NCI-H2107 treated with DMSO at 0.1 percent for 48 hours (cell line): ENCODE data around the gene GRIK4.

ENCODE experiments used
- DNase-seq: peaks from one replicate; lab custom pipeline; 2025; ENCODE audit not compliant: unreplicated experiment; lab: John Stamatoyannopoulos, UW

GRIK4 gene

DNA sequence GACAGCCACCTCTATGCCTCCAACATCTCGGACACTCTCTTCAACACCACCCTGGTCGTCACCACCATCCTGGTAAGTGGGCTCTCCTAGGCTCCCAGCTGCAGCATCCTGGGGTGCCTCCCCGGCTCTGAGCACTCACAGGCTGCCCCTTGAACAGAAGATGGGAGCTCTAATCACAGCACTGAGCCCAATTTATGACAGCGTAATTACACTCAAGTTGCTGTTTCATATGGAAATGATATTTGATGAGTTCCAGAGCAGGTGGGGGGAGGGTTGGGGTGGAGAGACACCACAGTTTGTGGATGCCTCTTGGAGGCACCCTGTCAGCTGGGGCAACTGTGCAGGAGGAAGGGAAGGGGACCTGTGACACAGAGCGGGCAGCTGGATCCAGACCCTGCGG is 387.0 kb downstream of the GRIK4 start:
- no peak for DNase-seq

DNA sequence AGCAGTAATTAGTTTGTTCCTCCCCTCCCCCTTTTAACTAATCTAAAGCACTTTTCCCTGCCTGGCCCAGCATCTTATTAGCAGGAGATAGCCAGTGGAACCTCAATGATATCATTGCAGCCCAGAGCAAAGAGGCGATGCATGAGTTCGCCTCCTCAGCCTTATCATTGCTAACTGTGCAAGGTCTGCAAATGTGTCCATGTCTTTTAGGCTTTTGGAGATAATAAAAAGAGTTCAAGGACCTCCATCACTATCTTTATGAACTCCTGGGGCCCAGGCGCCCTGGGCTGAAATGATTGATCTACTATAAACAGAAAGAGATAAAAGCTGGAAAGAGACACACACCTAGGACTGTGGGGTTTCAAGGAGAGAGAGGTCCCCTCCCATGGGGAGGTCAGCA is 388.2 kb downstream of the GRIK4 start:
- no peak for DNase-seq

DNA sequence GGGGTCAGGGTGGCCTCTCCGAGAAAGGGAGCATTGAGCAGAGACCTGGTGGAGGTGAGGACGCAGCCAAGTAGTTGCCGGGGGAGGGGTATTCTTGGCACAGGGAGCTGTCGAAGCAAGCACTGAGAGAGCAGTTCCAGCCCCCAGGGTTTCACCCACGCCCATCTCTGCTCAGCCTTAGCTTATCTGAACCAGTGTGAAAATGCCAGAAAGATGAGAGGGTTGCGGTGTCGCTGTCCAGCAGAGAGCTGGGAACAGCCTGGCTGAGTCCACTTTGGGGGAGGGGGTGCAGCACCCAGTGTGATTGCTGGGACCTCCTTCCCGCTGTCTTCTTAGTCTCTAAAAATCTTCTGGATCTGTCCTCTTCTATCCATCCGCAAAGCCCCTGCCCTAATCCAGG is 389.1 kb downstream of the GRIK4 start:
- DNase-seq, result no peak

DNA sequence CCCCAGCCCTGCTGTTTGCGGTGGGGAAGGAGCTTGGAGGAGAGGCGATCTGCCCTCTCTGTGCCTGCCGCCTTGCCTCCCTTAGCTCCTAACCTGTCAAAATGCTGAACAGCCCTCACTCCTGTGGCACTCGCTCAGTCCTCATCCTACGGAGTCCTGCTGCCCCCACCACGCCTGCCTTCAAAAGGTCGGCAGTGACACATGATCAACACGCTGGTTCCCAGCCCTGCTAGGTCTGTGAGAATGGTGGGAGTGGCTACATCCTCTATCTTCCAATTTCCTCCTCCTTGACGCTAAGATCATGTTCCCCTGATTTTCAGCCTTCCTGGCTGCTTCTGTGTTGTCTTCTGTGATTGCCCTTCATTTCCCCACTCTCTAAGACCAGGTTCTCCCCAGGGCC is 392.1 kb downstream of the GRIK4 start:
- DNase-seq, result no peak

DNA sequence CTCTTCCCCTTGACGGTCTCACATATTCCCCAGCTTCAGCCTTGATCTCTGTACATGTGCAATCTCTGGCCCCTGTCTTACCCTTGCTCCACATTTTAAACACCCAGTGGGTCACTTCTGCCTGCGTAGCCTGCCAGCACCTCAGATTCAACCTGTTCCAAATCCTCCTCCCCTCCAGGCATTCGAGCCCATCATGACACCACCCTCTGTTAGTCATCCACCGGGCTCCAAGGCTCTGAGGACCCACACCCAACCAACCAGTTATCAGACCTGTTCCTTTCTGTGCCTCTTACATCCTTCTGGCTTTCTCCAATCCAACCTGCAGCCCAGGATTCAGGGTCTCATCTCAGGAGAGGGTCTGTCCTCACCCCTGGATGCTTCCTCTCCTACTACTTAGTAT is 392.6 kb downstream of the GRIK4 start:
- DNase-seq, result no peak

DNA sequence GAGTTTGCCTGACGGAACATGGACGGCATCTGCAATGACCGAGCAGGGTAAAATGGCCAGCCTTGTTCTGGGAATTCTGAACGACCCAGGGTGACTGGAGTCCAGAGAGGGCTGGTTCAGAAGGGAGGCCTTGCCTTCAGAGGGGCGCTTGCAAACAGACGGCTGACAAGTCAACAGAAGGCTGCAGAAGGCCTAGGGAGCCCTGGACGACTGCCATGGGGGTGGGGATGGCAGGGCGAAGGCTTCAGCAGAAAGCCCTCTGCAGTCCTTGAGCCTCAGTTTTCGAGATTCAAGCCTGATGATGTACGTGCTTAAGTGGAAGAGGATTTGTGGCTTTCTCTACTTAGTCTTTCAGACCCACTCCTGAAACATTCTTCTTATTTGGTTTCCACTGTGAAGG is 395.2 kb downstream of the GRIK4 start:
- DNase-seq, result no peak

DNA sequence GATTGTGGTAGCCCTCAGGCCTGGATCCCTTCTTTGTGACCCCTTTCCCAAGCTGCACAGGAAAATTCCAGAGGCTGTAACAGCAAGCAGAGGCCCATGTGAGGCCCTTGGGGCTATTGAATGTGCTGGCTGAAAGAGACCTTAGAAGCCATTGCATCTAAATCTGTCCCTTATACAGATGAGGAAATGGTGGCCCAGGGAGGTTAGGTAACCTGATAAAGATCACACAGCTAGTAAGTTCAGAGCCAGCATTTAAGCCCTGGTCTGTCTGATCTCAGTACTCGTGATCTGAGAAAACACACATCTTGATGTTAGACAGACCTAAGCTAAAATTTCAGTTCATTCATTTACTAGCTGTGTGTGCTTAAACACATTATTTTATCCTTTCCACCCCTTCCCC is 396.4 kb downstream of the GRIK4 start:
- DNase-seq, result no peak

DNA sequence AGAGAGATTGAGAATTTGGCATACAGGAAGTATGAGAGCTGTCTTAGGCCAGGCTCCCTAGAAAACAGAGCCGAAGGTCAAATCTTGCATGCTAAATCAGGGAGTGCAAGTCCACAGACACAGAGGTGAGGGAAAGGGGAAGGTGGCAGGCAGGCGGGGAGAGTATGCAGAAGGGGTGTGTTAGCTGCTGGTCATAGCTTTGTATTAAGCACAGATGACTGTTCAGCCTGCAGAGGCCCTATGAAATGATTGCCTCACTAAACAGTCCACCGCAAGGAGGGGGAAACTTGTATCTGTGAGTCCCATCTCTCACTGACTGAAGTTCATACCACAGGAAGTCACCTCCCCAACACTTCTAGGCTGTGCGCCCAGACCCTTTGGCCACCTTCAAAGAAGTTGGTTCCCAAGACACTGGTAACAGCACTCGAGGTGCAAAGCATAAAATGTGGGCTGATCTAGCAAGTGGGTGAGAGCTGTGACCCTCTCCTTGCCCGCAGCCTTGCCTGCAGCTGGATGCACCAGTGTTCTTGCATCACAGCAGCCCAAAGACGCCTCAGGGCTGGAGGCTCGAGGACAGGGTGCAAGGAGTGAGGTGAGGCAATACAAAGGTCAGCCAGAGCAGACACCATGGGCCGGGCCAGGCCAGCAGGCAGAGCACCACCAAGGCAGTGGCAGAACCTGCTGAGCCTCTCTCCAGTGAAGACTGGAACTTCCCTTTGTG is 397.1 kb downstream of the GRIK4 start:
- DNase-seq, result no peak

DNA sequence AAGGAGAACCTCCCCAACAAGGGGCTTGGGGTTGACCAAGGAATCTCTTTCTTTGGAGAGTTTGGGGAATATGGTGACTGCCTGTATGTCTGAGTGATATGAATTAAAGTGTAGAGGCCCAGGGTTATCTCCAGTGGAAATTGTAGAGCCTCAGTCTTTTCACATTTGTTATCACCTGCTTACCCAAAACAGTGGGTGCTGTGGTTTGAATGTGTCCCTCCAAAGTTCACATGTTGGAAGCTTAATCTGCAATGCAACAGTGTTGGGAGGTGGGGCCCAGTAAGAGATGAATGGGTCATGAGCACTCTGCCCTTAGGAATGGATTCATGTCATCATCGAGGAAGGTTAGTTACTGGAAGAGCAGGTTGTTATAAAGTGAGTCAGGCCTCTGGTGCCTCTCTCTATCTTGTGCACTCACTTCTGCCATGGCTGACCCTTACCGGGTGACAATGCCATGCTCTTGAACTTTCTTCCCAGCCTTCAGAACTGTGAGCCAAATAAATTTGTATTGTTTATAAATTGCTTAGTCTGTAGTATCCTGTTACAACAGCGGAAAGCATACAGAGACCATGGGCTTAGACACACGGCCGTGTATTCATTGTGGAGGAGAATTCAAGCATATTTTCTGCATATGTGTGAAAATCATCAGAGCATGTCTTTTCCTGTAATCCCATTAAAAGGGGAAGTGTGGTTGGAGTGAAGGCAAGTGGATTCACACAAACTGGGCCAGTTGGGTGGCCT is 398.3 kb downstream of the GRIK4 start:
- DNase-seq, result no peak

DNA sequence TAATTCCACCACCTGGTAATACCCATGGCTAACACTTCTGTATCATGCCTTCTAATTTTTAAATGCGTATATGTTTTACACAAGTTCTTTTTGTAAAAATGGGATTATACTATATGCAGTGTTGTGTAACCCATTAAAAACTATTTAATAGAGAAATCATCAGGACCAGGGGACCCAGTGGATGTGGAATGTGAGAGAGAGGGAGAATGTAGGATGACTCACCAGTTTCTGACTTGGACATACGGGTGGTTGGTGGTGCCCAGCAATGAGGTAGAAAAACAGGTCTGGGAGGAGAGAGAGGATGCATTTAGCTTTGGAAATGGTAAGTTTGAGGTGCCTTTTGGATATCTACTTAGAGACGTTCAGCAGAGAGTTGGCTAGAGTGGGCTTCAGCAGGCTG is 400.4 kb downstream of the GRIK4 start:
- no peak for DNase-seq

DNA sequence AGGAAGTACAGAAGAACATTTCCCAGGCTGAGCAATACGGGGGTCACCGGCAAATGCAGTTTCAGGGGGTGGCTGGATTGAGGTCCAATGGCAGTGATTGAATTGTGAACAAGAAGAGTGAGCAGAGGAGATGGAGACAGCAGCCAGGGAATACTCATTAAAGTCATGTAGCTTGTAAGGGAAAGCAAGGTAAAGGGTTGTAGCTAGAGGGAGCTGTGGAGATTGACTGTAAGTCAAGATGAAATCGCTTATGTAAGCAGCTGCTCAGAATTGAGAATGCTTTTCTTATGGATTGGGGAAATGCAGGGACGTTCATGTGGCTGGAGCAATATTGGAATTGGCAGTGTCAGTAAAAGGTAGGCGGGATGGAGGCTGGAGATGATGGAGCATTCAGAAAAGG is 401.0 kb downstream of the GRIK4 start:
- no peak for DNase-seq

DNA sequence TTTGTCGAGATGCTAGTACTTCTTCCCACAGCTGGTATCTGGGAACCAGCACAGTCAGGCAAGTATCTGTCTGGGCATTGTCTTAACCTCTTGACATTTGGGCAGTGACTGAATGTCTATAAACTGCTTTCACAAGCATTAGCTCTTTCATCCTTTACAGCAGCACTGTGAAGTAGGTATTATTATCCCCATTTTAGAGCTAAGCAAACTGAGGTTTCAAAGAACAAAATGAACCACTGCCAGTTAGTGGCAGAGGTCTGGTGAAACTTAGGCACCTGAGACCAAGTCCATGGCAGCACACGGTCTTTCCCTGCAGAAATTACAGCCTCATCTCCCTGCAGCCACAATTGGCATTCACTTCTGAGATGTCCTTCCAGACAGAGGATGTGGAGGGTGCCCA is 401.4 kb downstream of the GRIK4 start:
- DNase-seq, result no peak

DNA sequence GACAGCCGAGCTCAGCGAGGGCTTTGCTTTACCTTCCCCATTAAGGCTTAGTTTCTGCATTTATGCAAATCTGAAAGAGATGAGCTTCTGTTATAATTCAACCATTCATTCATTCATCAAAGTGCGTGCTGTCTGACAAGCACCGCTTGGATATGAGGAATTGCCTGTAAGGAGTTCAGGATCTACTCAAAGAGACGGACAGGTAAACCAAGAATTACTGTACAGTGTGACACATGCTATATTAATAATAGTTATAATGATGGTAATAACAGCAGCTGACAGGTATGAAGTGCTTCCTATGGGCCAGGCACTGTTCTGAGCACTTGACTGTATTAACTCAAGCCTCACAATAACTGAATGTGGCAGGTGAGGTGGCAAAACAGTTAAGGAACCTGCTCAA is 402.5 kb downstream of the GRIK4 start:
- no peak for DNase-seq

DNA sequence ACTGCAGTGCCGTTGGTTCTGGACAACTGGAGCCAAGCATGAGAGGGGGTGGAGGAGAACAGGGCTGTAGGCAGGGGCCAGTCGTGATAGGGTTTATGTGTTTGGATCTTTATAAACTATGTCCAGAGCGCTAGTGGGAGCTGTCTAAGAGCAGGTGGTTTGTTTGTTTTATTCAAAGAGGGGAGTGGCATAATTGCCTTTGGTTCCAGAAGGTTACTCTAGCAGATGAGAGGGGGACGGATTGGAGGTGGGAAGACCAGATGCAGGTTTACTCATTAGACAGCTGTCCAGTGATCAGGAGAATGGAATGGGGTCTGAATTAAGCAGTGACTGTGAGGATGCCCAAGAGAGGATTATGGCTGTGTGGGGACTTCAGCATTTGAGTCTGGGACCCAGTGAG is 403.1 kb downstream of the GRIK4 start:
- no peak for DNase-seq

DNA sequence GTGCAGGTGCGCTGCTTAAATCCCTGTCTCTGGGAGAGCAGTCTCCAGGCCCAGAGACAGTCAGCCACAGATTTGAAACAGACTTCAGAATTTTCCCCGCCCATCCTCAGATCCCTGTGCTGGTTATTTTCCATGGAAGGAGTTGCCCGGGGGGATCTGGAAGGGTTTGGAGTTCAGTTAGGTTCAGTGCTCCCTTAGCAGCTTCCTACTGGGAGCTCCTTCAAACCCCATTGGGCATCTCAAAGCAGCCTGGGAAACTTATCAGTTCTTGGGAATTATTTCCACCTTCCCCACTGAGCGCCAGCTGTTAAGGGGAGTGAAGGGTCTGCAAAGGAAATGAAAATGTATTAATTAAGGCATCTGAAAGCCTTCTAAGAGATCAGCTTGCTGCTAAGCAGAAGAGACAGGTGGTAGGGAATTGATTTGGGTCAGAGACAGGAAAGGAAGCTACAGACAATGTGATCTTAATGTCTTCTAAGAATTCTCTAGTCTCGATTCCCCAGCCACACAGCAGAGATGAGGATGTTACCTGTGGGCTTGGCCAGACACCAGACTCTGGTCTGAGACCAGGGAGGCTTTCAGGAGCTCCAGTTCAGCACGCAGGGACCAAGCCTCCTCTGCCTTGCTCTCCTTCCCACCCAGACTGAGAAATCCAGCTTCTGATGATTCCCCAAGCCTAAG is 406.2 kb downstream of the GRIK4 start:
- DNase-seq, result no peak

DNA sequence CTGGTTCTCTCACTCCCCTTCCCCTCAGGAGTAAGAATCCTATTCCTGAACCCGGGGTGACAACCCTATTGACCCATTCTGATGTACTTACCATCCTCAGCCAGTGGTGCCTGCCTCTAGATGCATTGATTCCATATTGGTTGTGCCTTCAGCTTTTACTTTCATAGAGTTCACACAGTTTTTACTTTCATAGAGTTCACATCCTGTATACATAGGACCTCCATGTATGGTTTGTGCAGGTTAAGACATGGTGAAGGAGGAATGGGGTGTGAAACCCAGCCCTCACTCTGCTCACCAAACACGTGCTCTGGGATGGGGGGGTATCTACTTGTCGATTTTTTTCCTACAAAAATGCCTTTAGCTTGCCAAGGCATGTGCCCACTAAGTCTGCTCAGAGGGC is 406.7 kb downstream of the GRIK4 start:
- DNase-seq, result no peak

DNA sequence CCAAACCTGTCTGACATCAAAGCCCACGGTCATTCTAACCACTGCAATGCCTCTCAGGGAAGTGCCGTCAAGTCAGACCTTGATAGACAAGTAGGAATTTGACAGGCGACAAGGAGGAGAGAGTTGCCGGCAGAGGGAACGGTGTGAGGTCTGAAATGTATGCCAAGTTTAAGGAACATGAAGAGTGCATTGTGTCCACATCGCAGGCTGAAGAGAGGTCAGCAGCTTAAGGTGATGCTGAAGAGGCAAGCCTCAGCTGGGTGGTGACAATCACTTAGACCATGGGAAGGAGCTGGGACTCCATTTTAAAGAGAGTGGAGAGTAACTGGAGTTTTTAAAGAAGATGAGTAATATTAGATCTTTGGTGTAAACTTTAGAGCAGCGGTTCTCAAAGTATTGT is 407.5 kb downstream of the GRIK4 start:
- DNase-seq, result no peak

DNA sequence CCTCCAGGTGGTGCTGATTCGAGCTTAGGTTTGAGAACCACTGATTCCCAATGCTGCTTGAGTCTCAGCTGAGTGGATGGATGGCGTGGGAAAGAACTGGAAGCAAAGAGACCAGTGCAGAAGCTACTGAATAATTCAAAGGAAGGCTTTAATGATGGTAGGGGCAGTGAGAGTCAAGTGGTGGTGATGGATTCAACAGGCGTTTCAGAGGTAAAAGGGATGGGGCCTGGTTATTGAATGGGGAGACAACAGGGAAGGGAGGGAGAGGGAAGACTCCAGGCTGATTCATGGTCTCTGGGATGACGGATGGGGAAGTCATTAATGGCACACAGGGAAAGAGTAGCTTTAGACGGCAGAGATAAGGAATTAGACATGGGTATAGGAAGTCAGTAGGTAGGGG is 408.0 kb downstream of the GRIK4 start:
- DNase-seq, result no peak

DNA sequence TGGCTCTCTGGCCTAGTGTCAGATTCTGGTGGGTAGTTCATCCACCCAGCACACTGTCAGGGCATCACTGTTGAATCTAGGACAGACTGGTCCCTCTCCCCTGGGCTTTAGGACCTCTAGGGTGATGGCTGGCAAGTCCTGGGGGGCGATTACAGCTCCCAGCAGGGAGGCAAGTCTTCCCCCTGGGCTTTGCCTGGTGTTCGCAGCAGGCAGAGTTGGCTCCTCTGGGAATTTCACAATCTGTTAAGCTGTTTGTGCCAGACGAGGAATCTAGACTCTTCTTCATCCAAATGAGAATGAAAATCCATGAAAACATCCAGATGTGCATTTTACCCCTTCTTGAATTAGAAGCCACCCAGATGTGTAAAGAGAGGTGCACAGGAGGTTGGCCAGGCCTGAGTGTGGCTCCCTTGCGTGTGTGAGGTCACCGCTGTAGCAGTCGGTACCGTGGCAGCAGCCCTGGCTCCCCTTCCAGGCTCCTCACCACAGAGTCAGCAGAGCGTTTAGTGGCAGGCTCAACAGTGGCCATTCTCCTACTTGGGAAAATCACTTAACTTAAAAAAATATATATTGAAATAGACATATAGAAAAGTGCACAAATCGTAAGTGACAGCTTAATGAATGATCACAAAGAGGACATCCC is 412.4 kb downstream of the GRIK4 start:
- no peak for DNase-seq

DNA sequence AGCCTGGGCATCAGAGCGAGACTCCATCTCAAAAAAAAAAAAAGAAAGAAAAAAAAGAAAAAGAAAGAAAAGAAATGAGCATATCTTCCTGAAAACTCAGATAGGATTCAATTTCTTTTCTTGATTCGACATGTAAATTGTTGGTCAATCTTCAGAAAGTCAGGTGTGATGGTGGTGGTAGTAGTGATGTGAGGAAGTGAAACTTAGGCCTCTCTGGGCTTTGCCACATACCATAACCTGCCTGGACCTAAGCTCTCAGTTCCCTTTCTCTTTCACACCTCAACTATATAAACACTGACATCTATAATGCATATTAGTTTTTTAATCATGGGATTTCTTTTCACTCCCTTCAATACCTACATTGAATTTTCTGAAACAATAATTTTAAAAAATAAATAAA is 414.4 kb downstream of the GRIK4 start:
- DNase-seq, result no peak

DNA sequence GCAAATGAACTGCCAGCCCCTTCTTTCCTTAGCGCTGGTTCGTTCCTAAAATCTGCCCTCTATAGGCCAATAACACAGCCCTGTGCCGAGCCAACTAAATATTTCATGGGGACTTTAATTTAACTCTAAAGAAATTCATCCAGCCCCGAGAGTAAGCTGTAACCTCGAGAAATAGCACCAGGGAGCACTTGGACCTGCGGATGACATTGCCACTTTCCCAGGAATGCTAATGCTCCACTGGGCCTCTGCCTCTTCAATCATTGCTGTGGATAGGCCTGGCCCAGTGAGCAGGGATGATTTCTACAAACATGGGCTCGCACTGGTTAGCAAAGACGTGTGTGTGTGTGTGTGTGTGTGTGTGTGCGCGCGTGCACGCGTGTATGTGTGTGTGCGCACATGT is 417.1 kb downstream of the GRIK4 start:
- no peak for DNase-seq

DNA sequence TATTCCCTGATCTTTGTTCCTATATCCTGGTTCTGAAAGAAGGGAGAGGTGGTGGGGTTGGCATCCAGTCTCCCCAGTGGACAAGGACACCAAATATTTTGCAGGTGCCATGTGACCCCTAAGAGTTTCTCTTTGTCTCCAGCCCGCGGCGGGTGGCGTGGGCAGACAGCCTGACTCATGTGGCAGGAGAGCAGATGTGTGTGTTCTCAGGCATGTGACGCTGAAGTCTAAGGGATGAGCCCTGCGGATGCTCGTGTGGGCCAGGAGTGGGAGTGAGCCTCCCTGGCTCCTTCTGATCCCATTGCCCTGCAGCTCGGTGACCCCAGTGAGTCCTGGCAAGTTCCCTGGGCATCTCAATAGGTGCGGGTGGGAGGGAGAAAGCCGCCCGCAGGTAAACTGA is 417.5 kb downstream of the GRIK4 start:
- no peak for DNase-seq
